Measurements from ENCODE around the gene ITPRIPL2. TPM values are rescaled to one million over a fixed set of nuclear protein-coding genes. Genes with fewer than 3 reads are reported as not detected.

The ITPRIPL2 gene
- total RNA-seq, 1 donor from 2014 or later, result 16.2 TPM

GRCh38 chr16:19093631-19094541, 19.9 kb upstream of the ITPRIPL2 start:
- DNase-seq (ENCODE audit: low spot score), result no peak
- ATAC-seq, result peak; percentile 88

- ATAC-seq (peak; percentile 62), DNase-seq (ENCODE audit: low spot score) (no peak)
These were observed 19.0 kb upstream of the ITPRIPL2 start for GRCh38 chr16:19094542-19095365.

GRCh38 chr16:19095654-19096053, 18.1 kb upstream of the ITPRIPL2 start:
- no peak for DNase-seq (ENCODE audit: low spot score)
- ATAC-seq, result no peak

GRCh38 chr16:19098173-19098572, 15.6 kb upstream of the ITPRIPL2 start:
- no peak for DNase-seq (ENCODE audit: low spot score)
- ATAC-seq, result no peak

GRCh38 chr16:19102187-19102872, 11.4 kb upstream of the ITPRIPL2 start:
- no peak for ATAC-seq

GRCh38 chr16:19104607-19105006, 9.2 kb upstream of the ITPRIPL2 start:
- no peak for DNase-seq (ENCODE audit: low spot score)
- no peak for ATAC-seq

More at GRCh38 chr16:19102187-19102872, 11.4 kb upstream of the ITPRIPL2 start:
- DNase-seq (ENCODE audit: low spot score), result no peak

GRCh38 chr16:19105131-19105530, 8.6 kb upstream of the ITPRIPL2 start:
- DNase-seq (ENCODE audit: low spot score) (no peak), ATAC-seq (no peak)

GRCh38 chr16:19105891-19106624, 7.7 kb upstream of the ITPRIPL2 start:
- no peak for DNase-seq (ENCODE audit: low spot score)
- no peak for ATAC-seq

GRCh38 chr16:19106625-19107020, 7.1 kb upstream of the ITPRIPL2 start:
- no peak for ATAC-seq

GRCh38 chr16:19108409-19109287, 5.1 kb upstream of the ITPRIPL2 start:
- no peak for ATAC-seq
- DNase-seq (ENCODE audit: low spot score), result no peak

More at GRCh38 chr16:19106625-19107020, 7.1 kb upstream of the ITPRIPL2 start:
- DNase-seq (ENCODE audit: low spot score), result no peak

GRCh38 chr16:19109288-19109664, 4.5 kb upstream of the ITPRIPL2 start:
- no peak for ATAC-seq
- no peak for DNase-seq (ENCODE audit: low spot score)

GRCh38 chr16:19110537-19111360, 3.0 kb upstream of the ITPRIPL2 start:
- ATAC-seq (peak; percentile 49), DNase-seq (ENCODE audit: low spot score) (no peak)

GRCh38 chr16:19112099-19112407, 1.7 kb upstream of the ITPRIPL2 start:
- ATAC-seq (no peak), DNase-seq (ENCODE audit: low spot score) (no peak)

GRCh38 chr16:19114359-19115147, 789 bp downstream of the ITPRIPL2 start:
- DNase-seq (ENCODE audit: low spot score) (peak; percentile 58), ATAC-seq (peak; percentile 17)

- ATAC-seq (no peak), DNase-seq (ENCODE audit: low spot score) (no peak)
These were observed 1.6 kb downstream of the ITPRIPL2 start for GRCh38 chr16:19115148-19116021.

GRCh38 chr16:19116711-19117449, 3.1 kb downstream of the ITPRIPL2 start:
- ATAC-seq, result no peak

More at GRCh38 chr16:19116711-19117449, 3.1 kb downstream of the ITPRIPL2 start:
- DNase-seq (ENCODE audit: low spot score), result no peak
